ENCODE results near the gene EIF4G3.
"Not testable (repeated sequence)": the region's sequence is repeated elsewhere in the genome, so short reads cannot be mapped to it uniquely, and the experiment has no call there.

EIF4G3 gene

GRCh38 chr1:20885121-20885520 is 291.6 kb downstream of the EIF4G3 start:
- no peak for DNase-seq (ENCODE audit: low read depth in 3 of 3, low spot score in 1 of 3)

DNA sequence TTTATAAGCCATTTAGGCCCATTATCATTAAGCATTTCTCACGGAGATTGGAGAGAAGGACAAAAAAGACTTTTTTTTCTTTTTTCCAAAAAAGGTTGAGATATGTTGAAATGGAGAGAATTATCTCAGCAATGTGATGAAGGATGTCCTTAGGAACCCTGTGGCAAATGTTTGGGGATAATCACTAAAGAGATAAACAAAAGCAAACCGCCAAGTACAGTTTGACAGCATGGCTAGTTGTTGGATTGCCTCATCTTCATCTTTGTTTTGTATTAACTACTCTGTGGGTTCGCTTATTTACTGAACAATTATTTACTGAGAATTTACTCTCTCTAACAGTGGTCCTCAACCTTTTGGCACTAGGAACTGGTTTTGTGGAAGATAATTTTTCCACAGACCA is 292.2 kb downstream of the EIF4G3 start:
- no peak for DNase-seq (ENCODE audit: low read depth in 3 of 3, low spot score in 1 of 3)

- no peak for DNase-seq (ENCODE audit: low read depth in 3 of 3, low spot score in 1 of 3)
Measured at GRCh38 chr1:20883766-20884165, 292.9 kb downstream of the EIF4G3 start.

DNA sequence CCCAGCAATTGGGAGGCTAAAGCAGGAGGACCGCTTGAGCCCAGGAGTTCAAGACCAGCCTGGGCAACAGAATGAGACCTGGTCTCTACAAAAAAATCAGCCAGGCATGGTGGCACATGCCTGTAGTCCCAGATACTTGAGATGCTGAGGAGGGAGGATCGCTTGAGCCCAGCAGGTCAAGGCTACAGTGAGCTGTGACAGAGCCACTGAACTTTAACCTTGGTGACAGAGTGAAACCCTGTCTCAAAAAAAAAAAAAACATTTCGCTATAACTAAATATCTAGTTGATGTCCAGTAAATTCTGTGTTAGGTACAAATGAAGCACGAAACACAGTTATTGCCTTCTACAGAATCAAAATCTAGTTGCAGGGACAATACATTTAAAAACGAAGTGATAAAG is 293.9 kb downstream of the EIF4G3 start:
- no peak for DNase-seq (ENCODE audit: low read depth in 3 of 3, low spot score in 1 of 3)

- no peak for DNase-seq (ENCODE audit: low read depth in 3 of 3, low spot score in 1 of 3)
Measured at GRCh38 chr1:20878799-20879198, 297.9 kb downstream of the EIF4G3 start.

- DNase-seq (ENCODE audit: low read depth in 3 of 3, low spot score in 1 of 3) = no peak
Measured at GRCh38 chr1:20875198-20875973, 301.3 kb downstream of the EIF4G3 start.

- no peak for DNase-seq (ENCODE audit: low read depth in 3 of 3, low spot score in 1 of 3)
Measured at GRCh38 chr1:20873311-20873710, 303.4 kb downstream of the EIF4G3 start.

DNA sequence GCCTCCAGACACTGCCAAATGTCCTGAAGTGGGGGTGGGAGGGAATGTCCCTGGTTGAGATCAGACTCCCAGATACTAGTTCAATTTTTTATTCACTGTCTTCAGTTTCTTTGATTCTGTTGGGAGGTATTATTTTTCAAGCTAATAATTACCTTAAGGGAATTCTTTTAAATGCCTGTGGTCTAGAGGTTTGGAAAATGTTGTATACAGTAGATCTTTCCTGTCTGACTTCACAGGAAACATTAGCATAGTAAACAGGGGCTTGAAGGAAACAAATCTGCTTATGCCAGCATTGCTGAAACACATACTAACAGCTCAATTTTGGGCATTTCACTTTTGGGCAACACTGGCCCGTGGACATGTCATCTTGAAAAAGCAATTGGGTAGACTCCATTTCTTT is 305.3 kb downstream of the EIF4G3 start:
- DNase-seq (ENCODE audit: low read depth in 3 of 3, low spot score in 1 of 3) = no peak

DNA sequence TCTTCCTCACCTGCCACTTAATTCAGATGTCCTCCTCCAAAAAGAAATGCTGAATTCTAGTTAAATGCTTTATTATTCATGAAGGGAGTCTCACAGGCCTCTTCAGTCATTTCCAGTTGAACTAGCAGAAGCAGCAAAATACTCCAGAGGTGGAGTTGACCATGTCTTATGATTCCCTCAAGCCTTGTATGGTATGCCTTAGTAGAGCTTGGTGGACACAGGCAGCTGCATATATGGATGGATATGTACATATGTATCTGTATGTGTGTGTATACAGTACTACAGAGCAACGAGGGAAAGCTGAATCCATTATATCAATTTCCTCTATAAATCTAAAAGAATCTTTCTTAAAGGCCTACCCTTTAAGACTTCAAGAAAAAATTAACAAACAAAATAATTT is 306.0 kb downstream of the EIF4G3 start:
- no peak for DNase-seq (ENCODE audit: low read depth in 3 of 3, low spot score in 1 of 3)

GRCh38 chr1:20868263-20868662 is 308.4 kb downstream of the EIF4G3 start:
- no peak for DNase-seq (ENCODE audit: low read depth in 3 of 3, low spot score in 1 of 3)

DNA sequence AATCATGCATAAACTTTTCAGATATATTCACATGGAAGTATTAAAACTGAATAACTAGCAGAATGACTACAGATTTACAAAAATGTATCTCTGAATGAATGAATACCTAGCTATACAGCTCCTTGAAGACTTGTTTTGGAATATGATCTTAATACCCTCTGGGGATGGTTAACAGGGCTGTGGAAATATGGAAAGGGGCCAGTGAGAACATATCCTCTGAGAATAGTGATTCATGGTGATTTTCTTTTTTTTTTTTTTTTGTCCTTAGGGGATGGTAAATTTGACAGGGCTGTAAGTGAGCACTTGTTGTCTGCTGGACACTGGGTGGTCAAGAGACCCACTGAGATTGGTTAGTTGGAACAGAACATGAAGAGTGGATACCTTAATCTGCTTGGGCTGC is 308.9 kb downstream of the EIF4G3 start:
- DNase-seq (ENCODE audit: low read depth in 3 of 3, low spot score in 1 of 3) = no peak

DNA sequence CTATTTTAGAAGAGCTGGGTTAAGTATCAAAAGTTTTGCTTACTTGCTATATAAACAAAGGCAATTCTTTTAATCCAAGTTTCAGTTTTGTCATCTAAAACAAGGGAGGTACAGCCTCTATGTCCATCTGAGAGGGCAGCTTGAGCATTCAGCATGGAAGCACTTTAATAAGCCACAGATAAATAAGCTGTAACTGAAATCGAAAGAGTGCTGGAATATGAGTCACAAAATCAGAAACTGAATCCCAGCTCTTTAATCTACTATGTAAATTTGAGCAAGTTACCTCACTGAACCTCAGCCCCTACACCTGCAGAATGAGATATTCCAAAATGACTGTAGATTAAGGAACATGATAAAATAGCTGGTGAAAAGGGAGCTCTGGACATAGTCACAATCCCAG is 309.6 kb downstream of the EIF4G3 start:
- no peak for DNase-seq (ENCODE audit: low read depth in 3 of 3, low spot score in 1 of 3)

GRCh38 chr1:20865001-20865400 is 311.7 kb downstream of the EIF4G3 start:
- no peak for DNase-seq (ENCODE audit: low read depth in 3 of 3, low spot score in 1 of 3)

DNA sequence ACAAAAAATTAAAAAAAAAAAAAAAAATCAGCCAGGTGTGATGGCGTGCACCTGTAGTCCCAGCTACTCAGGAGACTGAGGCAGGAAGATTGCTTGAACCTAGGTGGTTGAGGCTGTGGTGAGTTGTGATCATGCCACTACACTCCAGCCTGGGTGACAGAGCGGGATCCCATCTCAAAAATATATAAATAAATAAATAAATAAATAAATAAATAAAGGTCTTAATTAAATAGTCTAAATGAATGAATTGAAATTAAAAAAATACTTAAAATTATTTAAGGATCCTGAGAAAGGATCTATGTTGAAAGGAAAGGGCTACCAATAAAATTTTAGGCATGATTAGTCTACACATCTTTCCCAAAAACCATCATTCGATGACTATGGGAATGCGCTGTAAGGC is 322.2 kb downstream of the EIF4G3 start:
- DNase-seq (ENCODE audit: low read depth in 3 of 3, low spot score in 1 of 3) = no peak

DNA sequence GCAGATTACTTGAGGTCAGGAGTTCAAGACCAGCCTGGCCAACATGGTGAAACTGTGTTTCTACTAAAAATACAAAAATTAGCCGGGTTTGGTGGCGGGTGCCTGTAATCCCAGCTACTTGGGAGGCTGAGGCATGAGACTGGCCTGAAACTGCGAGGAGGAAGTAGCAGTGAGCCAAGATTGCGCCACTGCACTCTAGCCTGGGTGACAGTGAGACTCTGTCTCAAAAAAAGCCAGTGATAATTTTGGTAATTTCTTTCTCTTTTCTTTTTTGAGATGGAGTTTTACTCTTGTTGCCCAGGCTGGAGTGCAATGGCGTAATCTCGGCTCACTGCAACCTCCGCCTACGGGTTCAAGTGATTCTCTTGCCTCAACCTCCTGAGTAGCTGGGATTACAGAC is 324.9 kb downstream of the EIF4G3 start:
- DNase-seq (ENCODE audit: low read depth in 3 of 3, low spot score in 1 of 3) = not testable (repeated sequence)

GRCh38 chr1:20850021-20850420 is 326.7 kb downstream of the EIF4G3 start:
- no peak for DNase-seq (ENCODE audit: low read depth in 3 of 3, low spot score in 1 of 3)

DNA sequence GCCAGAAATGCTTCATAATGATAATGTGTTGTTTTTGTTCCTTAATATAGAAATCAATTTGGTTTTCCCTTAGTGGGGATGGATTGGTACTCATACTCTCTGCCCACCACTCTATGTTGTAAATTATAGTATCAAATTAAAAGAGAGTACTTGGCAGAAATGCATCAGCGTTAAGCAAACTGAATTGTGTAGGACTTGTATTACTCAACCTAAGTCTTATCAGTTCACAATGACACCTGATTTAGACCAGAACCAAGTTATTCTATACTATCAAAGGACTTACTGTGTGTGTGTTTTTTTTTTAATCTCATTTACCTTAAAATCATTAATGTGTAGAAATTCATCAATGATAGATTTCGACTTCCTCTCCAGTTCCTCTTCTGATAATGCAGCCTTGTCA is 327.6 kb downstream of the EIF4G3 start:
- no peak for DNase-seq (ENCODE audit: low read depth in 3 of 3, low spot score in 1 of 3)

GRCh38 chr1:20848162-20848561 is 328.5 kb downstream of the EIF4G3 start:
- DNase-seq (ENCODE audit: low read depth in 3 of 3, low spot score in 1 of 3) = no peak

DNA sequence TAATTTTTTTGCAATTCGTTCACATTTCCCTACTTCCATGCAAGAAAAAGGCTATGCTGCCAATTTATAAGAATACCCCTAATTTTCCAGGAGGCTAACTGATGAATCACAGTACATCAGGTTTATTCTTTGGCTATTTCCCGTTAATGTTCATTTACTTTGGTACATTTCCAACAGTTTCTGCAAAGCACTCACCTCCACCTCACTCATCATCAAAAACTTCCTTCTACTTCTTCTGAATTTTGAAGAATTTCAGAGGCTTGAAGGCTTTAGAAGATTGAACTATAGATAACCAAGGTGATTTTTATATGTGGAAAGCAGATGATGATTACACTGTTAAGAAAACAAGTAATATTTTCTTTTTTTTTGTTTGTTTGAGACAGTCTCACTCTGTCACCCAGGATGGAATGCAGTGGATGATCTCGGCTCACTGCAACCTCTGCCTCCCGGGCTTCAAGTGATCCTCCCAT is 329.1 kb downstream of the EIF4G3 start:
- no peak for DNase-seq (ENCODE audit: low read depth in 3 of 3, low spot score in 1 of 3)

- DNase-seq (ENCODE audit: low read depth in 3 of 3, low spot score in 1 of 3) = no peak
Measured at GRCh38 chr1:20846461-20847374, 330.0 kb downstream of the EIF4G3 start.

DNA sequence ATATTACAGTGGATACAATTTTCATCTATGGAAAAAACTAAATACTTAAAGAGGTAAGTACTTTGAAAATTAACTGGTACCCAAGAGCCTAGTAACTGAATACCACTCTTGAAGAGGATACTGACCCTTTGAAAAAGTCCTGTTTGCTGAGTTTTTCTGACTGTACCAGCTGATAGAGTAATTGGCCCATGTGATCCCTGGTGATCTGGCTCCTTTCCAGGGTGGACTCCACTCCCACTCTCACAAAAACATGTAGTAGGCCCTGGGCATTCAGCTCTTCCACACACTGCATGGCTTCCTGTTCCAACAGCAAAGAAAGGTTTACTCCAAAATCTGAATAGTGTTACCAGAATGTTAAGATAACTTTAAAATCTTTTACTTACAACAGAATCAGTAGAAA is 336.0 kb downstream of the EIF4G3 start:
- DNase-seq (ENCODE audit: low read depth in 3 of 3, low spot score in 1 of 3) = no peak

GRCh38 chr1:20837554-20838192 is 339.0 kb downstream of the EIF4G3 start:
- DNase-seq (ENCODE audit: low read depth in 3 of 3, low spot score in 1 of 3) = no peak
